Stimulated activated effector memory CD8-positive, alpha-beta T cell treated with anti-CD3 and anti-CD28 coated beads, Interleukin-12 subunit alpha, Interleukin-12 subunit beta, amount 100 ng/mL, for 72 hours (primary cell): ENCODE measurements around the gene ANK2.

Source experiments
- ATAC-seq: fragments of 150-1000 bp; cut with Tn5 transposase; 2 replicates; pipeline ENCODE4 v1.10.0; 2021
- DNase-seq, 2 donors: peaks; one replicate each; pipeline ENCODE4 v3.0.0; 2021 to 2022; ENCODE audit warnings: low spot score in 2 of 2
- H3K27ac Mint-ChIP-seq: one replicate; pipeline ENCODE4 v1.8.0; 2022; ENCODE audit warnings: mild to moderate bottlenecking, mixed read lengths
- H3K36me3 Mint-ChIP-seq: one replicate; pipeline ENCODE4 v1.8.0; 2022; ENCODE audit warnings: mild to moderate bottlenecking, mixed read lengths
- H3K4me1 Mint-ChIP-seq: one replicate; pipeline ENCODE4 v1.8.0; 2022; ENCODE audit warnings: mixed read lengths
- H3K4me3 Mint-ChIP-seq: one replicate; pipeline ENCODE4 v1.8.0; 2022; ENCODE audit warnings: mild to moderate bottlenecking, mixed read lengths
- H3K9me3 Mint-ChIP-seq: one replicate; pipeline ENCODE4 v1.8.0; 2022; ENCODE audit warnings: mixed read lengths

ANK2 gene

DNA sequence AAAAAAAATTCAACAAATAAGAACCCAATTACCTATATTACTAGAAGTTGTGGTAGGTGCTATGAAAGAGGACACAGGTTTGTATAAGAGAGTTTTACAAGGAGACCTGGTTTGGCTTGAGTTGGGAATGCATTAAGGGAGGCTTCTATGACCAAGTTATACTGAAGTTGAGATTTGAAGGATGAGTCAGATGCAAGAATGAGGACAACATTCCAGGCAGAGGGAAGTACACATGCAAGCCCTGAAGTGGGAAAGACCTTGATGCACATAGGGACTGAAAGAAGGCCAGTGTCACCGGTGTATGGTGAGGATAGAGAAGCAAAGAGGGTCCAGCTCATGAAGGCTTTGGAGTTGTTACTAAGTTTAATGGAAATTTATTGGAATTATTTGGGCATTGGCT lies 52.2 kb downstream of the ANK2 start:
- no peaks in the 10 kb centered on the region for H3K9me3 Mint-ChIP-seq
- H3K4me3 Mint-ChIP-seq = no peak overlapping the region
- H3K27ac Mint-ChIP-seq = no peak overlapping the region
- no peak for DNase-seq
- H3K36me3 Mint-ChIP-seq = no peaks in the 10 kb centered on the region
- no peaks in the 10 kb centered on the region for H3K4me1 Mint-ChIP-seq
- no peak for ATAC-seq

DNA sequence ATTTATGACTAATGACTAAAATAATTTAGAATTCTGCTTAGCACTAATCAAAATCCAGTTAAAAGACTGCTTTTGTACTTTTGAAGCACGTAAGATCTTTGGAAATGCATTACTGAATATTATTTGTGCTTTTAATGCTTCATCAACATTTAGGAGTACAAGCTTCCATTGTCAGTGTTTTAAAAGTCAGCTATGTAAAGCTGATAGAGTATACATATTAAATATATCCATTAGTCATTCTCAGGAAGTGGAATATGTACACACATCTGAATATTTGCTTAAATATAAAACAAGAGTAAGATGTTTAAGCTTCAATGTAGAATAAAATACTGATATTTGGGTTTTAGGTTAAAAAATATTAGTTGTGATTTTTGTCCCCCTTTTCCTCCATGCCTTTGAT lies 54.1 kb downstream of the ANK2 start:
- ATAC-seq (no peak), DNase-seq (no peak)
- Mint-ChIP-seq H3K36me3 (no peaks in the 10 kb centered on the region), H3K9me3 (no peaks in the 10 kb centered on the region), H3K4me3 (no peak overlapping the region), H3K27ac (no peak overlapping the region), H3K4me1 (no peaks in the 10 kb centered on the region)

DNA sequence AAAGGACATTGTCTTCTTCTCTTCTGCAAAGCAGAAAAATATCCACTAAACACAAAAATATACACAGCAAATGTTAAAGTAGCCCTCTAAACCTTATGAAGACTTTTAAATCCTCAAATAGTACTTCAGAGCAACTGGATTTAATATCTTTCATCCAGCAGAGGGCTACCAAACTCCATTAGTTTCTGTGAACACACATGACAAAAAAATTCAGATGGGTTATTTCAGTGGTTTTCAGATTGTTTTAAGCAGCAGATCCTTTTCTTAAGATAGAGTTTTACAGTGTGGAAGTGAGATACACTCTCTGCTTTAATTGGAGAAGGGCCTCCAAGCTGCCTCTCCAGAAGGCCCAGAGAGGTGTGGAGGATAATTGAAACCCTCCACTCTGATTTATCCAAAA lies 56.7 kb downstream of the ANK2 start:
- no peak overlapping the region for H3K27ac Mint-ChIP-seq
- H3K36me3 Mint-ChIP-seq = no peaks in the 10 kb centered on the region
- H3K9me3 Mint-ChIP-seq = no peaks in the 10 kb centered on the region
- no peaks in the 10 kb centered on the region for H3K4me1 Mint-ChIP-seq
- no peak for ATAC-seq
- DNase-seq = no peak
- no peak overlapping the region for H3K4me3 Mint-ChIP-seq

DNA sequence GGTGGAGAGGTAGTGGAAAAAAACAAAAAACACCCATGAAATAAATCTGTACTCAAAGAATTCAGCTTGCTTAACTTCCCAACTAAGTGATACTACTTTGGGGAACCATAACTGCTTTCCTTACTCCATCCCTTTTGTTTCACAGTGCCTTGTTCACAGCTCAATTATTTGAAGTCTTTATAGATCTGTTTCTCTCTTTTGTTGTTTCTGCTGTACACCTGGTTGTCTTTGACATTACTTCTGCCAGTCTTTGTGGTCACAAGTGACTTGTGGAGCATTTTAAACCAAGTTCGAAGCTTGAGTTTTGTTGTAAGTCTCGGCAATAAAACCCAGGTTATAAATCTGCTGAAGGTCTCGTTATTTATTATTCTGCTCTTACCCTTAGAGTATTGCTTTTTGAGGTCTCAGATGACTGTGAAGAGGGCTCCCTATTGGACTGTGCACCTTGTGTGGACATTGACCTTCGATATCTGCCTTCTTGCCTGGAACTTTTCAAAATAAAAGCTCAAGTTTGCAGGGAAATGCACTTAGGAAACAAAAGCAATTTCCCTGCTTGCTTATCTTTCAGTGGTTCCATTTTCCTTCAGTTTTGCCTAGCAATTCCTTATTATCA lies 59.8 kb downstream of the ANK2 start:
- Mint-ChIP-seq H3K4me3 (no peak overlapping the region), H3K4me1 (no peaks in the 10 kb centered on the region), H3K27ac (no peak overlapping the region), H3K9me3 (no peaks in the 10 kb centered on the region), H3K36me3 (no peaks in the 10 kb centered on the region)
- DNase-seq (no peak), ATAC-seq (no peak)

DNA sequence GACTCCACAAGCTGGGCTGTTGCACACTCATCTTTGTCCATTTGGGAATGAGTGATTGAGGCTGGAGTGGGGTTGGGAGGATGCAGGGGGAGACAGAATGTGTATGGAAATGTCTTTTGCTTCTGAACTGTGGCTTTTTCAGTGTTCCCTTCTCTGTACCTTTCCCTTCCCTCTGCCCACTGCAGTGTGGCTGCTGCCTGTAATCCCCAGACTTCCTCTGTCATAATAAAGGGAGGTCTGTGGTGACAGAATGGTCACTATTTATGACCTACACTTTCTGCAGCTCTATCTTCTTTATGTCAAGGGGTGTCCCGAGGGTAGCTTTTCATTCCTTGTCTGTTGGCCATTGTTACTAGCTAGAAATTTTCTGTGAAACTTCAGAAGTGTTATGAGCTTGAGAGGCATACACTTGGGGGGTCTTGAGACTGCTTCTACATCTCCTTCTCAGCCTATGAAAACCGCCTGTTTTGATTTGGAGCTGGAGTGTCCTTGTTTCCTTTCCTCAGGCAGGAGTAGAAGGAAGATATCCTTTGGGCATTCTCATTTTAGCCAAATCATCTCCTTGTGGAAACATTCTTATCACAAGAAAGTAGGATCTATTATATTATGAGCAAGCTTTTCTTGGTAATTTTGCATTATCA lies 63.0 kb downstream of the ANK2 start:
- no peak overlapping the region for H3K4me3 Mint-ChIP-seq
- ATAC-seq = no peak
- DNase-seq = no peak
- no peaks in the 10 kb centered on the region for H3K9me3 Mint-ChIP-seq
- no peaks in the 10 kb centered on the region for H3K4me1 Mint-ChIP-seq
- H3K36me3 Mint-ChIP-seq = no peaks in the 10 kb centered on the region
- H3K27ac Mint-ChIP-seq = no peak overlapping the region

DNA sequence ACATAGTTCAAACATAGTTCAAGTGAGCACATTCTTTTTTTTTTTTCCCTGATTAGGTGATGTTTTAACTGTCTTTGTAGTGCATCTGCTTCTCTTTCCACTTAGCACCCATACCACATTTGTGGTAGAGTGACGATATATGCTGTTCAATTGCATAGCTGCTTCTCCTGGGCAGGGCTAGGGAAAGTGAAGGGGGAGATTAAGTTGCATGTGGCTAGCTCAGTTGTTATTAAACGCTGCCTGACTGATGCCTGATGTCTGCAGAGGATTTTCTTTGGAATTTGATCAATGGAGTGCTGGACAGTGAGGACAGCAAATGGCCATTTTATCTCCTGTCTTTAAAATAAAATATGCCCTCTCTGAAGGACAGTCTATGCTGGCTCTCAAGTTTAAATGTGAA lies 63.7 kb downstream of the ANK2 start:
- no peaks in the 10 kb centered on the region for H3K9me3 Mint-ChIP-seq
- no peak overlapping the region for H3K4me3 Mint-ChIP-seq
- no peak overlapping the region for H3K27ac Mint-ChIP-seq
- ATAC-seq = no peak
- no peaks in the 10 kb centered on the region for H3K36me3 Mint-ChIP-seq
- no peak for DNase-seq
- no peaks in the 10 kb centered on the region for H3K4me1 Mint-ChIP-seq

DNA sequence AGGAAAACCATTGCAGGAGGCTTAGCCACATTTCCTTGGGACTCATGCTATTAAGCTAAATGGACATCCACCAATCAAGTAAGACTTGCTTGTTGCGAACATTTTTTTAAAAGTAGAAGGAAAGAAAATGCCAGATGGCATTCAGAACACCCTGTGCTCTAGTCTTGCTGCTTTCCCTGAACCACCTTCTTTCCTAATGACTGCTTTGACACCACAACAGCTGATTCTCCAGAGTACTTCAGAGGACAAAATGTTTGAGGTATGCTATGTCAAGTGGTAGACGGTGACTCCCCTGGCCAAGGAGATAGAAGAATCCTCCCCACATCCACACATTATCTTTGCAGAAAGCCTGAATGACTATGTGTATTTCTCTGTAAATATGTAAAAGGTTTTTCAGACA lies 65.4 kb downstream of the ANK2 start:
- Mint-ChIP-seq H3K4me1 (no peaks in the 10 kb centered on the region), H3K27ac (no peak overlapping the region), H3K4me3 (no peak overlapping the region), H3K9me3 (no peaks in the 10 kb centered on the region), H3K36me3 (no peaks in the 10 kb centered on the region)
- no peak for ATAC-seq
- no peak for DNase-seq

DNA sequence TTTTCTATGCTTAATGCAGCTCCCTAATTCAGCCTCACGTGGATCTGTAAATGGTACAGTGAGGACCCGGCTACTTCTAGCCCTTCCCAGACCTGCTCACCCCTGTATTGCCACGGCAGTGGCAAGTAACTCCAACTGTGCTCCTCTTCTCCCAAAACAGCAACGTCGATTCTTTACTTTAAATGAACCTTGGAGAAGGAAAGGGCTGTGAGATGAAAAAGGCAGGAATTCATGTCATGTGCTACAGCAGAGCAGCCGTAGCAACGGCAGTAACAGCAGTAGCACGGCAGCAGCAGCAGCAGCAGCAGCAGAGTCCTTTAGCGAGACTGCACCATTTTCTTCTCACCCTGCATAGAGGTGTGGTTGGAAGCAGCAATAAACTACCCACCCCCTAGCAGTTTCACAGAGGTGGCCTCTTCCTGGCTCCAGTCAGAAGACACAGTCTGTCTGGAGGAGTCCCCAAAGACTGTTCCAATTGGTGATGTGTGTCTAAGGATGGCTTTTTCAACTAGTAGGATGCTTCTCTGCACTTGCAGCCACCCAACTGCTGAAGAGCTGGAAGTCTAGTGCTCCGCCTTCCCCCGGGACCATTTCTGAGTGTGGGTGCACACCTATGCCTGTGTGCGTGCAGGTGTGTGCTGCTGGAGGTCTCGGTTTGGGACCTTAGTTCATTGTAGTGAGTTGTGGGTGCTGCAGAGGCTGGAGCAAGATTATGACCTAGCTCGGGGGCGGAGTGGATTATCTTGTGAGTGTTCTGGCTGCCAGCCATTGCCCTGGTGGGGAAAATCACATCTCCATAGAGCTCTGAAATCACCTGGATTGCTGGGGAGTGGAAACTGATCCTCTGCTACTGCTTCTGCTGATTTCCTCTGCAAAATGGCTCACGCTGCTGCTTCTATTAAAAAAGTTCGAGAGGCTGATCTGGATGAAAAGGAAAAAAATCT lies 67.2 kb downstream of the ANK2 start:
- H3K27ac Mint-ChIP-seq = no peak overlapping the region
- no peak overlapping the region for H3K4me3 Mint-ChIP-seq
- ATAC-seq (peak; percentile 39), DNase-seq (no peak)
- H3K4me1 Mint-ChIP-seq = no peaks in the 10 kb centered on the region
- no peaks in the 10 kb centered on the region for H3K9me3 Mint-ChIP-seq
- no peaks in the 10 kb centered on the region for H3K36me3 Mint-ChIP-seq

DNA sequence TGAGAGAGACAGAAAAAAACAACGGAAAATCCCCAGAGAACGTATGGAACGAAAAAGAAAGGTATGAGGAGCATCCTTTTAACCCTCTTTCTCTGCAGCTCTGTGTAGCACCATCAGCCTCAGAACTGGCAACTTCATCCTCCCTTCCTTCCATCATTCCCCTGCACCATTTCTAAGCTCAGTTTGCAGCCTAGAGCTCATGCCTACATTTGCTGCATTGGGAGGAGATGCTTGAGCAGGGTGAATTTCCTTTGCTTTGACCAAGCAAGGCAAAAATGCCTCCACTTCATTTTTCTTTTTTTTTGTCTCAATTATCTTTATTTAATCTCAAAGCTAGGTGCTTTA lies 67.9 kb downstream of the ANK2 start:
- no peaks in the 10 kb centered on the region for H3K36me3 Mint-ChIP-seq
- ATAC-seq (no peak), DNase-seq (no peak)
- no peaks in the 10 kb centered on the region for H3K4me1 Mint-ChIP-seq
- no peak overlapping the region for H3K4me3 Mint-ChIP-seq
- H3K9me3 Mint-ChIP-seq = no peaks in the 10 kb centered on the region
- H3K27ac Mint-ChIP-seq = no peak overlapping the region

DNA sequence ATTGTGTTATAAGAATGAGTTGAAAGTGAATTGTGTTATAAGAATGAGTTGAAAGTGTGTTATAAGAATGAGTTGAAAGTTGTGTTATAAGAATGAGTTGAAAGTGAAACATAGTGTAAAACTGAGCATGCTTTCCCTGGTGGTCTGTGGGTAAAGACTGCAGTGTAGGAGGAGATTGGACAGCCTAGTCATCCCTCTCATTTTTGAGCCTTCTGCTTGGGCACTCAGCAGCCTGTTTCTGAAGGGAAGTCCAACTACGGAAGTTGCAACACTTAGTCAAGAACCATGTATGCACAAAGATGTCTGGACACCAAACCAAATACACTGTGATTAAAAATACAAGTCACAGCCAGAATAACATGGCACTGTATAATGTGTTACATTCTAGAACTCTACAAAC lies 72.6 kb downstream of the ANK2 start:
- Mint-ChIP-seq H3K36me3 (no peaks in the 10 kb centered on the region), H3K9me3 (no peaks in the 10 kb centered on the region), H3K27ac (no peak overlapping the region), H3K4me3 (no peak overlapping the region), H3K4me1 (no peaks in the 10 kb centered on the region)
- no peak for DNase-seq
- no peak for ATAC-seq

DNA sequence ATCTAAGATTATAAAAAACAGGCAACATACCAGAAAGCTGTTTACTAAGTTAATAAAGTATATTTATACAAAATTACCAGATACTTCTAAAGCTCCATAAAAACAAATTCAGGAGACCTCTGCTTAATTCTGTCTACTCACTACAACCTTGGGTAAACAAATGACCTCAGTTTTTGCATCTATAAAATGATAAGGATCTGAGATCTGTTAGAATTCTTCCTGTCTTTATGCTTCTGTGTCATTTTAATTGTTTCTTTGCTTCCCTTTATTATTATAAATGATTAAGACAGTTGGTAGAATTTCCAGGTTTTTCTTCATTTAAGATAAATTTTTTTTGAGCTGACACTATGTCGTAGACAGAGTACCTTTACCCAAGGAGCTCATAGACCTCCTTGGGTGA lies 76.0 kb downstream of the ANK2 start:
- Mint-ChIP-seq H3K27ac (no peak overlapping the region), H3K9me3 (no peaks in the 10 kb centered on the region), H3K36me3 (no peaks in the 10 kb centered on the region), H3K4me3 (no peak overlapping the region), H3K4me1 (no peaks in the 10 kb centered on the region)
- ATAC-seq (no peak), DNase-seq (no peak)

DNA sequence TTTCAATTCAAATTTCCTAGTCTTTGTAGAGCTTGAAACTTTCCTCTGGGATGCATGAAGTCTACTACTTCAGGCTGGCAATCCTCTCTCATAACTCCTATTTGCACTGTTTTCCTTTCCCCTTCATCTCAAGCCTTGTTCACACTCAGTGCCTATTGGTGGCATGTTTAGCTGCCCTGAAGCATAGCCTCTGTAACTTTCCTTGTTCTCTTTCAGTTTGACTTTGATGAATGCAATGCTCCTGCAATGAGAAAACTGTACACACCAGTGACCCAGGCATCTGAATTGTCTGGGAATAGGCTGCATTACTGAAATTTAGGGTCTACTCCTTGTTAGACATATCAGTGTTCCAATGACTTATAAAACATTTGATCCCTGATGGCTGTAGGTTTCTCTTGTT lies 81.7 kb downstream of the ANK2 start:
- Mint-ChIP-seq H3K4me3 (no peak overlapping the region), H3K4me1 (no peaks in the 10 kb centered on the region), H3K36me3 (no peaks in the 10 kb centered on the region), H3K9me3 (no peaks in the 10 kb centered on the region), H3K27ac (no peak overlapping the region)
- no peak for DNase-seq
- ATAC-seq = no peak

DNA sequence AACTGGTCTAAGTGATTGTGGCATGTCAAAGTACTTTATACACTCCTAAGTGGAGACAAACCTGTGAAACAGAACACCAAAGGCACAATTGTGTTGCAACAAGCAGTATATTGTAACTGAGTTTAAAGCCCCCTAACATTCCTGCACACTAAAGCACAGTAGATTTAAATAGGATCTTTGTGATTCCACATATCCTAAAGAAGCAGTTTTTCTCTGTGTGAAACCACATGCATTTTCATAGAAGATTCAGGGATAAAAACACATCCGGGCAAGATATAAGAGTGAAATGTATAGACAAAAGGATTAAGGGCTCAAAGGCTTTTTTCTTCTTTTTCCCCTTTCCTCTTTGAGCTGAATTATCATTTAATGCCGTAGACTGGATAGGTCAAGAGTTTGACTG lies 82.2 kb downstream of the ANK2 start:
- Mint-ChIP-seq H3K36me3 (no peaks in the 10 kb centered on the region), H3K9me3 (no peaks in the 10 kb centered on the region), H3K4me1 (no peaks in the 10 kb centered on the region), H3K4me3 (no peak overlapping the region), H3K27ac (no peak overlapping the region)
- DNase-seq (no peak), ATAC-seq (no peak)

DNA sequence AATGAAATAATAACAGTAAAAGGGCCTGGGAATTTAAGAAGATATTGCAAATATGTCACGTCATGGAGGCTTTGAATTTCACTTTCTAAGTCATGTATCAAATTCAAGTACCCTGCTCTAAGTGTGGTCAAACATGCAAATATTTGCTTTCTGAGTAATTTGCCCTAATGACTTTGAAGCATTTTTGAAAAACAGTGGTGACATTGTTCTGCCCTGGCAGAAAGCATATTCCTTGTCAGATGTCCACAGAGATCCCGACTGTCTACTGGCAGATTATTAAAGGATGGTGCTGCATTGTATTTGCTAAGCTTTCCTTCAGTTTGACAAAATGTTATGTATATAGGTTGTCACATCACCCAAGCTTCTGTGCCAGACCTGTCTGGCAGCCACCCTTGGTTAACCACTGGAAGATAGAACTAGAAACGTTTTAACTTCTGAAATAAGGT lies 92.5 kb downstream of the ANK2 start:
- DNase-seq (no peak), ATAC-seq (no peak)
- Mint-ChIP-seq H3K4me1 (no peaks in the 10 kb centered on the region), H3K9me3 (no peaks in the 10 kb centered on the region), H3K4me3 (no peak overlapping the region), H3K36me3 (no peaks in the 10 kb centered on the region), H3K27ac (no peak overlapping the region)

DNA sequence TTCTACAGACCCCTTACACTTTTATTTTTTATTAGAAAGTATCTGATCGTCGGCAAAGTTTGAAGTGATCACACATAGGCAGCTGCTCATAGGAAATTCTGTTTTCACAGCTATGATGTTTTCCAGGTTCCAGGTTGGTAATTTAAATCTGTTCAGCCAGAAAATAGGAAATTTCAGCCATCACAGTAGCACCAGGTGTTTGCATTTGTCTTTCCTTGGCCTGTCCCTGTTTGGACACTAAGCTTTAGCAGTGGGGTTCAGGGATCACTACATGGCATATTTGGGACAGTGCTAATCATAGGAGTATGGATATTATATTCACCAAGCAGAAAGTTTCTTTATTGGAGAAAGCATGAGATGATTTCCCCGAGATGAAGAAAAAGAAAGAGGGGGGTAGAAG lies 92.9 kb downstream of the ANK2 start:
- H3K36me3 Mint-ChIP-seq = no peaks in the 10 kb centered on the region
- no peaks in the 10 kb centered on the region for H3K9me3 Mint-ChIP-seq
- DNase-seq = no peak
- no peak overlapping the region for H3K27ac Mint-ChIP-seq
- no peaks in the 10 kb centered on the region for H3K4me1 Mint-ChIP-seq
- H3K4me3 Mint-ChIP-seq = no peak overlapping the region
- ATAC-seq = no peak

DNA sequence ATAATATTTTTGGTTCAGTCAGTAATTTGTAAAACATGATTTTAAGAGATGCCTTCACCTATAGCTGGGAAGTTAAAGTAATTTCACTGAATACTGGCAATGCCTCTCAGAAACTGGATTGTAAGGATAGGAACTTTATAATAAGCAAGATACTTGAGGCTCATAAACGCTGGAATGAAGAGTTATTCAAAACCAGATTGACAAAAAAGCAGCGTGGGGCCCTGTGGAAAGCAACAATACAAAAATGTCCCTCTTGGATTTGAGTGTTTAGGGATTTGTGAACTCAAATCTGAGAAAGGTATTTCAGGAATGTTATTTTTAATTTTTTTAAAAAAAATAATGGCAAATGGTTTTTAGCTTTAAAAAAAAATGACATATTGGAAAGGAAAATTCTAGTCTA lies 94.6 kb downstream of the ANK2 start:
- no peaks in the 10 kb centered on the region for H3K4me1 Mint-ChIP-seq
- H3K36me3 Mint-ChIP-seq = no peaks in the 10 kb centered on the region
- no peak overlapping the region for H3K4me3 Mint-ChIP-seq
- no peak for ATAC-seq
- H3K9me3 Mint-ChIP-seq = peaks cover 2% of the 10 kb centered on the region
- no peak overlapping the region for H3K27ac Mint-ChIP-seq
- no peak for DNase-seq
